ENCODE results near the gene PQBP1. TPM values are rescaled to one million over a fixed set of nuclear protein-coding genes. Genes with fewer than 3 reads are reported as not detected.
"Not testable (repeated sequence)": the region's sequence is repeated elsewhere in the genome, so short reads cannot be mapped to it uniquely, and the experiment has no call there.

Gene PQBP1
- total RNA-seq, 1 donor from 2014 or later, result 101 TPM

GRCh38 chrX:48883729-48884128 is 14.0 kb upstream of the PQBP1 start:
- Mint-ChIP-seq H3K4me1 (ENCODE audit: low read depth, unreplicated experiment) (no peaks in the 10 kb centered on the region), H3K4me3 (ENCODE audit: unreplicated experiment) (no peak overlapping the region), H3K36me3 (ENCODE audit: low read depth, unreplicated experiment) (no peaks in the 10 kb centered on the region), H3K27me3 (ENCODE audit: low read depth, unreplicated experiment) (peaks cover 3% of the 10 kb centered on the region), H3K9me3 (ENCODE audit: unreplicated experiment) (no peaks in the 10 kb centered on the region), H3K27ac (ENCODE audit: unreplicated experiment) (no peak overlapping the region)
- H3K36me3 ChIP-seq (ENCODE audit: insufficient read depth, low read length), result no peaks in the 10 kb centered on the region
- TF ChIP-seq CTCF (IDR thresholded peaks at IDR 0.05; ENCODE audit: insufficient read depth, low read depth, low read length) (no peak), EZH2 (IDR thresholded peaks at IDR 0.05; ENCODE audit: insufficient read depth, low read length) (no peak)
- no peaks in the 10 kb centered on the region for H3K27me3 ChIP-seq (ENCODE audit: insufficient read depth, low read length)
- no peaks in the 10 kb centered on the region for H4K20me1 ChIP-seq (ENCODE audit: insufficient read depth, low read length)
- no peak overlapping the region for H3K9ac ChIP-seq (ENCODE audit: low read length)
- H3K4me3 ChIP-seq (ENCODE audit: insufficient read depth, low read depth, low read length), result no peak overlapping the region
- H3K4me1 ChIP-seq (ENCODE audit: insufficient read depth, low read length), result no peaks in the 10 kb centered on the region
- FAIRE-seq, result no peak
- no peak overlapping the region for H3K4me2 ChIP-seq (ENCODE audit: low read length)
- no peak for DNase-seq (ENCODE audit: low read depth)
- H3K79me2 ChIP-seq (ENCODE audit: insufficient read depth, low read length), result no peaks in the 10 kb centered on the region
- H2AFZ ChIP-seq (ENCODE audit: low read depth, low read length), result no peak overlapping the region
- H3K27ac ChIP-seq (ENCODE audit: low read depth, low read length), result no peak overlapping the region
- no peaks in the 10 kb centered on the region for H3K9me3 ChIP-seq (ENCODE audit: insufficient read depth, low read depth, low read length)

GRCh38 chrX:48886586-48886985 is 11.1 kb upstream of the PQBP1 start:
- H3K9ac ChIP-seq (ENCODE audit: low read length); FAIRE-seq; H3K27me3 ChIP-seq (ENCODE audit: insufficient read depth, low read length); H3K4me1 ChIP-seq (ENCODE audit: insufficient read depth, low read length); H3K4me3 Mint-ChIP-seq (ENCODE audit: unreplicated experiment); H3K9me3 Mint-ChIP-seq (ENCODE audit: unreplicated experiment); H3K4me2 ChIP-seq (ENCODE audit: low read length); H3K27ac ChIP-seq (ENCODE audit: low read depth, low read length); H3K4me1 Mint-ChIP-seq (ENCODE audit: low read depth, unreplicated experiment); H3K27ac Mint-ChIP-seq (ENCODE audit: unreplicated experiment); H4K20me1 ChIP-seq (ENCODE audit: insufficient read depth, low read length); H3K36me3 ChIP-seq (ENCODE audit: insufficient read depth, low read length); DNase-seq (ENCODE audit: low read depth); H3K27me3 Mint-ChIP-seq (ENCODE audit: low read depth, unreplicated experiment); H2AFZ ChIP-seq (ENCODE audit: low read depth, low read length); H3K79me2 ChIP-seq (ENCODE audit: insufficient read depth, low read length); H3K36me3 Mint-ChIP-seq (ENCODE audit: low read depth, unreplicated experiment); H3K4me3 ChIP-seq (ENCODE audit: insufficient read depth, low read depth, low read length); H3K9me3 ChIP-seq (ENCODE audit: insufficient read depth, low read depth, low read length): not testable (repeated sequence)

- no peak overlapping the region for H2AFZ ChIP-seq (ENCODE audit: low read depth, low read length)
- DNase-seq (ENCODE audit: low read depth) (no peak), FAIRE-seq (no peak)
- no peaks in the 10 kb centered on the region for H3K9me3 ChIP-seq (ENCODE audit: insufficient read depth, low read depth, low read length)
- no peaks in the 10 kb centered on the region for H3K27me3 ChIP-seq (ENCODE audit: insufficient read depth, low read length)
- H3K9me3 Mint-ChIP-seq (ENCODE audit: unreplicated experiment), result no peaks in the 10 kb centered on the region
- H3K4me2 ChIP-seq (ENCODE audit: low read length), result peak overlapping the region; percentile 86
- no peak overlapping the region for H3K27ac ChIP-seq (ENCODE audit: low read depth, low read length)
- peaks cover 5% of the 10 kb centered on the region for H3K79me2 ChIP-seq (ENCODE audit: insufficient read depth, low read length)
- peaks cover 3% of the 10 kb centered on the region for H3K36me3 Mint-ChIP-seq (ENCODE audit: low read depth, unreplicated experiment)
- H4K20me1 ChIP-seq (ENCODE audit: insufficient read depth, low read length), result no peaks in the 10 kb centered on the region
- no peaks in the 10 kb centered on the region for H3K27me3 Mint-ChIP-seq (ENCODE audit: low read depth, unreplicated experiment)
- H3K36me3 ChIP-seq (ENCODE audit: insufficient read depth, low read length), result no peaks in the 10 kb centered on the region
- peaks cover 2% of the 10 kb centered on the region for H3K4me1 Mint-ChIP-seq (ENCODE audit: low read depth, unreplicated experiment)
- H3K4me3 ChIP-seq (ENCODE audit: insufficient read depth, low read depth, low read length), result no peak overlapping the region
- H3K27ac Mint-ChIP-seq (ENCODE audit: unreplicated experiment), result peak overlapping the region; percentile 80
- H3K4me1 ChIP-seq (ENCODE audit: insufficient read depth, low read length), result peaks cover 3% of the 10 kb centered on the region
- peak overlapping the region; percentile 85 for H3K4me3 Mint-ChIP-seq (ENCODE audit: unreplicated experiment)
- H3K9ac ChIP-seq (ENCODE audit: low read length), result peak overlapping the region; percentile 46
- TF ChIP-seq EZH2 (IDR thresholded peaks at IDR 0.05; ENCODE audit: insufficient read depth, low read length) (no peak), CTCF (IDR thresholded peaks at IDR 0.05; ENCODE audit: insufficient read depth, low read depth, low read length) (no peak)
These were observed 7.3 kb upstream of the PQBP1 start for GRCh38 chrX:48890296-48890925.

All from astrocyte (in vitro differentiated cells and primary cell).